Subcutaneous adipose tissue (tissue), 4 donors: ENCODE results near the gene THOC6. TPM values are rescaled to one million over a fixed set of nuclear protein-coding genes. Genes with fewer than 3 reads are reported as not detected.

ENCODE experiments used
- CTCF ChIP-seq: fragments of 450-650 bp; IDR thresholded peaks from one replicate; pipeline ENCODE4 v1.5.1; 2016; ENCODE audit warnings: low read depth, mild to moderate bottlenecking, control low read depth, antibody characterized with exemption, moderate library complexity
- total RNA-seq, 4 donors: library from RNA; depleted of rRNA; stranded (reverse); fragments of >200 nt; gene quantifications; one replicate each; pipeline ENCODE4 v1.1.0, GENCODE V29; 2016

The THOC6 gene
- total RNA-seq: 10 to 100 TPM; 10.8 to 17.2 (median 13.8) TPM

DNA sequence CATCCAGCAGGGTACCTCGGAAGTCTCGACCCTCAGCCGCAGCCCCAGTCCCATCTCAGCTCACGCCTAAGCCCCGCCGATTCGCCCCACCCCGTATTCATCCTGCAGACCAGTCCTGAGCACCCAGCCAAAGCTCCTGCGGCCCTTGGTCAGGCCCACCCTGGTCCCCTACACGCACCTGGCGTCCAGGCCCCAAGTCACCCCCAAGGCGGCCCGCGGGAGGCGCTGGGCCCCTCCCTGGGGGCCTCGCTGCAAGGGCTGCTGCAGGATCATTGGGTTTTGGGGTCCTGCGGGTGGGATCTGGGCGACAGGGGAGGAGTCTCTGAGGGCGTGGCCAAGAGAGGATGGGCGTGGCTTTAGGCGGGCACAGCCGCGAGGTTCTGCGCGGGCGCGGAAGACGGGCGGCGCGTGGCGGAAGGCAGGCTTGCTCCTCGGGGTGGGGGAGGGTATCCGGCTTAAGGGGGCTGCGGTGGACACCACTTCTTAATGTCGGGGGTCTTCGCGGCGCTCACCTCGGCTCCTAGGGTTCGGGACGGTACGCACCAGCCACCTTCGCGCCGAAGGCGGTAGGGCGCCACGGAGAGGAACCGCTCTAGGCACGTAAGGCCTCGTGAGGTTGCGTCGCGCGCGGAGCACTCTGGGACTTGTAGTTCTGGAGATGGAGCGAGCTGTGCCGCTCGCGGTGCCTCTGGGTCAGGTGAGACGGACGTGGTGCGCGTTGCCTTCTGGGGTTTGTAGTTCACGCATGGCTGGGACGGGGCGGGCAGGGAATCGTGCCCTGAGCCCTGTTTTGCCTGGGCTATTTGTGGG, at the start of gene THOC6, which contains the start of gene HCFC1R1:
Gene THOC6, plus strand, starts transcription at position 367 of the 810 bp plus-strand sequence. Its CDS starts 292 bp downstream, at position 659.
Gene HCFC1R1, minus strand, starts transcription at position 274 of the 810 bp plus-strand sequence. Its CDS starts 1 bp downstream, at position 273.
- no peak for TF ChIP-seq CTCF

DNA sequence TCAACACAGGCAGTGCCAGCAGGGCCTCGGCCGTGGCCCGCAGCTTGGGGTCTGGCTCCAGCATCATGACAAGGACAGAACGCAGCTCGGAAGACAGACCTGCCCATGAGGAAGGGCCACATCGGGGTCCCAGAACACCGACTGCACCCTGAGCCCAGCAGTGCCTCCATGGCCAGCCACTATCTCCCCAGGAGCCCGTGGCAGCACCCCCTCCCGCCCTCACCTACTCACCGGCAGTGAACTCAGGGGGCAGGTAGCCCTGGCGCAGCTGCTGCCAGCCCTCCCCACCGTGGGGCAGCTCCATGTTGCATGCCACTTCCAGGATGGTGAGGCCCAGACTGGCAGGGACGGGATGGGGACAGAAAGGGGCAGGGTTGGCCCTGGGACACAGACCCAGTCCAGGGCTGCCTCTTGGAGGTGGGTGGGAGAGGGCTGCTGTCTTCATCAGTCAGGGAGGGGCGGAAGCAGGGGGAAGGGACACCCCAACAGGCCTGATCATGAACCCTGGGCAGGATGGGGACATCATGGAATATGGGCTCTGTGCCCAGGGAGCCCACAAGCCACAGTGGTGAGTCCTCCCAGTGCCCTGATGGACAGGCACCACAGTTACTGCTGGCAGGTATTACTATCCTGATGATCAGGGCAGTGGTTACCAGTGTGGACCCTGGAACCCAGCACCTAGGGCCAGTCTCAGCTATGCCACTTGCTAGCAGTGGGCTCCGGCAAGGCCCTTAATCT, 49.3 kb upstream of the THOC6 start:
- no peak for TF ChIP-seq CTCF

DNA sequence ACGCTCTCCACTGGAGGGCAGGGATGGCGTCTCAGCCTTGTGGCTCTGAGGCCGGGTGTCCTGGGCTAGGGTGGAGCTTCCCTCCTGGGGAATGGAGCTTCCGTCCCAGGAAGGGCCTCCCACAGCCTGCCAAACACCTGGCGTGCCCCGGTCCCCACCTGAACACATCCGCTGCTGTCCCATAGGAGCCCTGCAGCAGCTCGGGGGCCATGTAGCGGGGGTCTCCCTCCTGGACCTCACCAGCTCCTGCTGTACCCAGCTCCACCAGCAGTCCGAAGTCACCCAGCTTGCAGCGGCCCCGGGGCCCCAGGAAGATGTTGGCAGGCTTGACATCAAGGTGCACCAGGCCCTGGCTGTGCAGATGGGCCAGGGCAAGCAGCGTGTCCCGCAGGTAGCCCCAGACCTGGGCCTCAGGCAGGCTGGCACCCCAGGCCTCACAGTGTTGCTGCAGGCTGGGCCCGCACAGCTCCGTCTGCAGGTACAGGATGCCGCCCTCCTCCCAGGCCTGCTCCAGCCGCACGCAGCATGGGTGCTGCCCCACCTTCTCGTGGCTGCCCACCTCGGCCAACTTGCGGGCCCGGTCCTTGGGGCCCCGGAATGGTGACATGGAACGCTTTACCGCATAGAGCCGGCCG, 48.6 kb upstream of the THOC6 start:
- TF ChIP-seq CTCF: no peak

DNA sequence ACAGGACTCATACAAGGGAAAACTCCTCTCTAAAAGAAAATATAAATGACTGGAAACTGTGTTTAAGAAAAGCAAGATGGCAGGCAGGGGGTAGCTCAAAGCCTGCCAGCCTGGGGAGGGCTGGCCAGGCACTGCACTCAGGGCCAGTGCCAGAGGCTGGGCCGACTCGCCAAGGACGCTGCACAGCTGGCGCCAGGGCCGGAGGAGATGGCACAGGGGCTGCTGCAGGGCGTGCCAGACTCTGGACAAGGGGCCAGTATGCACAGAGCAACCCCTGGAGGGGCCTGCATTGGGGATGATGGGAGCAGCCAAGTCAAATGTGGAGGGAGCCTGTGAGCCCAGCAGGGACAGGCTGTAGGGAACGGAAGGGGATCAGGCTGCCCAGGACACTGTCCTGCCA, 47.6 kb upstream of the THOC6 start:
- no peak for TF ChIP-seq CTCF

- TF ChIP-seq CTCF: no peak
Measured at GRCh38 chr16:2976673-2977072, 47.2 kb upstream of the THOC6 start.

DNA sequence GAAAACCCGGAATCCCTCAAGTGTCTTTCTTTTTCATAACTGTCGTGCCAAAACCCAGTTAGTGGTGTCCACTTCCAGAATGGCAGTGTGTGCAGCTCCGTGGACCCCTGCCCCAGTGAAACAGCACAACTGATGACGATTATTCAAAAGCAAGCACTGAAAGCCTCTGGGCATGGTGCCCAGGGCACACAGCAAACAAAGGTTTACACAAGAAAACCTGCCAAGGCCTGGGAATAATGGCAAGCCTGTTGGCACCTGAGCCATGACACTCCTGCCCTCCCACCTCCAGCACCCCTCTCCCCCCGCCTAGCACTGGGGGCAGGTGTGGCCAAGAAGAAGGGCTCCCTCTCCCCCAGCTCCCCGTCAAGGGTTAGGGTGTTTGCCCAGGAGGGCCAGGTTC, 46.4 kb upstream of the THOC6 start:
- TF ChIP-seq CTCF: no peak
